Measurements from ENCODE around the gene PBX1.

DNA sequence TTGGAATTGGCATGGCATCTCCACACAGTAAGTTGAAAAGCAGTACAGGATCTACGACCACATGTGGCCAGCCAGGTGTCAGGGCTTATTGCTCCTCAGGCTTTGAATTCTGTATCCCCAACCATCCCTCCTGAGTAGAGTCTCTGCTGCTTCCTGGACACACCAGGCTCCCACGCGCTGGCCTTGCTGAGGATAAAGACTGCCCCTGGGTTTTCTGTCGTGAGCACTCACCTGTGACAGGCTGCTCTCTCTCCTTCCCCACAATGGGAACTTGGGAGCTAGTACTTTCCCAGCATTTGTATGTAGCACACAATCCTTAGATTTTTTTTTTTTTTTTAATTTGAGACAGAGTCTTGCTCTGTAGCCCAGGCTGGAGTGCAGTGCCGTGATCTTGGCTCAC is 33.6 kb downstream of the PBX1 start:
- TF ChIP-seq, protein P1, sequence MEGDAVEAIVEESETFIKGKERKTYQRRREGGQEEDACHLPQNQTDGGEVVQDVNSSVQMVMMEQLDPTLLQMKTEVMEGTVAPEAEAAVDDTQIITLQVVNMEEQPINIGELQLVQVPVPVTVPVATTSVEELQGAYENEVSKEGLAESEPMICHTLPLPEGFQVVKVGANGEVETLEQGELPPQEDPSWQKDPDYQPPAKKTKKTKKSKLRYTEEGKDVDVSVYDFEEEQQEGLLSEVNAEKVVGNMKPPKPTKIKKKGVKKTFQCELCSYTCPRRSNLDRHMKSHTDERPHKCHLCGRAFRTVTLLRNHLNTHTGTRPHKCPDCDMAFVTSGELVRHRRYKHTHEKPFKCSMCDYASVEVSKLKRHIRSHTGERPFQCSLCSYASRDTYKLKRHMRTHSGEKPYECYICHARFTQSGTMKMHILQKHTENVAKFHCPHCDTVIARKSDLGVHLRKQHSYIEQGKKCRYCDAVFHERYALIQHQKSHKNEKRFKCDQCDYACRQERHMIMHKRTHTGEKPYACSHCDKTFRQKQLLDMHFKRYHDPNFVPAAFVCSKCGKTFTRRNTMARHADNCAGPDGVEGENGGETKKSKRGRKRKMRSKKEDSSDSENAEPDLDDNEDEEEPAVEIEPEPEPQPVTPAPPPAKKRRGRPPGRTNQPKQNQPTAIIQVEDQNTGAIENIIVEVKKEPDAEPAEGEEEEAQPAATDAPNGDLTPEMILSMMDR (IDR thresholded peaks at IDR 0.05; ENCODE audit: extremely low read depth in 1 of 2, insufficient read depth in 1 of 2, low read depth in 1 of 2, low read length in 2 of 2) = no peak
- no peak for TF ChIP-seq POLR2AphosphoS5 (IDR thresholded peaks at IDR 0.05; ENCODE audit: insufficient read depth, low read depth, low read length)
- no peak for TF ChIP-seq POLR2A (IDR thresholded peaks at IDR 0.05; ENCODE audit: low read depth, low read length)
- TF ChIP-seq, protein P2, sequence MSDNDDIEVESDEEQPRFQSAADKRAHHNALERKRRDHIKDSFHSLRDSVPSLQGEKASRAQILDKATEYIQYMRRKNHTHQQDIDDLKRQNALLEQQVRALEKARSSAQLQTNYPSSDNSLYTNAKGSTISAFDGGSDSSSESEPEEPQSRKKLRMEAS (IDR thresholded peaks at IDR 0.05; ENCODE audit: insufficient read depth, insufficient read length) = no peak
- no peak for TF ChIP-seq EZH2 (IDR thresholded peaks at IDR 0.05; ENCODE audit: borderline replicate concordance, low read depth, low read length, severe bottlenecking)
- no peak for TF ChIP-seq GATA2 (IDR thresholded peaks at IDR 0.05; ENCODE audit: insufficient read depth, insufficient read length, low read depth, low read length)
- no peak for TF ChIP-seq MYC (IDR thresholded peaks at IDR 0.05; ENCODE audit: low read depth, low read length)
- no peak for TF ChIP-seq JUN (IDR thresholded peaks at IDR 0.05; ENCODE audit: borderline replicate concordance, insufficient read depth, insufficient read length, low read depth)
- TF ChIP-seq FOS (IDR thresholded peaks at IDR 0.05; ENCODE audit: borderline replicate concordance, insufficient read depth, low read length) = no peak
